Transverse colon (tissue), 4 donors: ENCODE measurements around the gene KLHL17. TPM values are rescaled to one million over a fixed set of nuclear protein-coding genes. Genes with fewer than 3 reads are reported as not detected.

Experiments
- DNase-seq: peaks from one replicate; pipeline ENCODE4 v3.0.0-alpha.2; 2019
- H3K27ac ChIP-seq, 4 donors: fragments of 200-600 bp; sonication (generic); 2 replicates each; pipeline ENCODE4 v1.5.1; 2016 to 2018; ENCODE audit warnings: inconsistent platforms in 4 of 4
- H3K27me3 ChIP-seq: fragments of 200-600 bp; sonication (generic); 2 replicates; pipeline ENCODE4 v1.5.1; 2017; ENCODE audit warnings: inconsistent platforms
- H3K36me3 ChIP-seq, 4 donors: fragments of 200-600 bp; sonication (generic); 2 replicates each; pipeline ENCODE4 v1.5.1; 2017 to 2019; ENCODE audit warnings: inconsistent platforms in 4 of 4
- H3K4me1 ChIP-seq, 4 donors: fragments of 200-600 bp; sonication (generic); 2 replicates each; pipeline ENCODE4 v1.5.1; 2017 to 2020; ENCODE audit warnings: inconsistent platforms in 4 of 4
- H3K4me3 ChIP-seq, 4 donors: fragments of 200-600 bp; sonication (generic); 1 replicate in 1 of 4; 2 replicates in 3 of 4; pipeline versions ENCODE4 v1.5.1 to v1.6.1; 2017 to 2019; ENCODE audit warnings: inconsistent platforms in 4 of 4
- H3K9me3 ChIP-seq, 2 donors: fragments of 200-600 bp; sonication (generic); 2 replicates each; pipeline ENCODE4 v1.5.1; 2017 to 2019; ENCODE audit warnings: inconsistent platforms in 2 of 2
- CTCF ChIP-seq, 5 experiments: fragments of 200-600 bp in 3 of 5; fragments of 450-650 bp in 2 of 5; sonication (generic) in 3 of 5; IDR thresholded peaks; 1 replicate in 2 of 5; 2 replicates in 3 of 5; pipeline ENCODE4 v1.5.1; 2016 to 2017; ENCODE audit warnings: antibody characterized with exemption in 5 of 5, inconsistent platforms in 3 of 5, mild to moderate bottlenecking in 2 of 5, moderate library complexity in 1 of 5
- EP300 ChIP-seq: sonication (generic); formaldehyde crosslinking; IDR thresholded peaks from one replicate; pipeline ENCODE4 v1.6.1; 2017; ENCODE audit warnings: antibody characterized with exemption, low read depth
- POLR2A ChIP-seq: fragments of 450-650 bp; IDR thresholded peaks from one replicate; pipeline ENCODE4 v1.6.1; 2016; ENCODE audit warnings: antibody characterized with exemption, mild to moderate bottlenecking, moderate library complexity
- POLR2AphosphoS5 ChIP-seq, 3 donors: sonication (generic); formaldehyde crosslinking; IDR thresholded peaks; one replicate each; pipeline ENCODE4 v1.6.1; 2016; ENCODE audit warnings: antibody characterized with exemption in 3 of 3
- WGBS, 2 donors: methylation state at CpG; one replicate each; pipeline ENCODE4 v1.1.5; 2018; ENCODE audit warnings: low coverage in 1 of 2; 5-methylcytosine and 5-hydroxymethylcytosine counted together
- in situ Hi-C, 4 donors: fragments of 200-750 bp; cut with MboI; loops; one replicate each; pipeline versions ENCODE4 v1.15.0 to v1.15.1; 2017; ENCODE audit warnings: low sequenced_read_pairs in 3 of 4, low pct_ligation_motif_present in 1 of 4, low pct_unique_long_range_greater_than_20kb in 1 of 4
- intact Hi-C: fragments of 100-400 bp; cut with DNase I; formaldehyde crosslinking; loops from one replicate; pipeline ENCODE4 v1.15.1; 2023; ENCODE audit warnings: low total_unique reads
- total RNA-seq, 4 donors: library from RNA; depleted of rRNA; stranded (reverse); fragments of >200 nt; gene quantifications; one replicate each; pipeline ENCODE4 v1.1.0, GENCODE V29; 2016

KLHL17 gene
- total RNA-seq, 4 donors from 2014 or later = 10.8 to 26.1 (median 11.4) TPM

GRCh38 chr1:947958-948357 is 12.4 kb upstream of the KLHL17 start:
- 92% methylated on average over 7 of the region's 15 CpGs; no CpG with 5 or more reads in 1 of the 2 donors for WGBS, 2 donors
- peaks cover 9% of the 10 kb centered on the region for H3K27me3 ChIP-seq
- no peak overlapping the region for H3K27ac ChIP-seq
- peaks cover 0 to 7% (median 3%) of the 10 kb centered on the region in 4 donors for H3K4me1 ChIP-seq
- no peaks in the 10 kb centered on the region for H3K9me3 ChIP-seq
- intact Hi-C loops (no loop called here), in situ Hi-C loops (no loop called here)
- no peak for DNase-seq
- TF ChIP-seq EP300 (no peak), POLR2AphosphoS5 (IDR thresholded peaks at IDR 0.05) (no peak), CTCF (IDR thresholded peaks at IDR 0.05) (no peak), POLR2A (no peak)
- no peak overlapping the region for H3K4me3 ChIP-seq
- H3K36me3 ChIP-seq = peaks cover 0 to 21% (median 5%) of the 10 kb centered on the region in 4 donors

GRCh38 chr1:950268-950667 is 10.1 kb upstream of the KLHL17 start:
- H3K27ac ChIP-seq = no peak overlapping the region
- no peaks in the 10 kb centered on the region for H3K4me1 ChIP-seq
- H3K36me3 ChIP-seq = peaks cover 0 to 41% (median 15%) of the 10 kb centered on the region in 4 donors
- DNase-seq = no peak
- intact Hi-C loops = no loop called here
- H3K4me3 ChIP-seq = no peak overlapping the region
- no peaks in the 10 kb centered on the region for H3K27me3 ChIP-seq
- 93 to 100% methylated on average over 7 to 9 of the region's 9 CpGs for WGBS, 2 donors
- TF ChIP-seq POLR2A (no peak), EP300 (no peak)
- no peaks in the 10 kb centered on the region for H3K9me3 ChIP-seq
- in situ Hi-C loops = no loop called here

- Histone ChIP-seq H3K27me3 (no peaks in the 10 kb centered on the region), H3K36me3 (peaks cover 0 to 46% (median 16%) of the 10 kb centered on the region in 4 donors), H3K9me3 (no peaks in the 10 kb centered on the region), H3K4me3 (no peak overlapping the region), H3K4me1 (no peaks in the 10 kb centered on the region), H3K27ac (no peak overlapping the region)
- WGBS, 2 donors = 89 to 90% methylated on average over 3 to 23 of the region's 23 CpGs
- in situ Hi-C loops = no loop called here
- no peak for TF ChIP-seq EP300
- no peak for TF ChIP-seq POLR2A
- no peak for TF ChIP-seq POLR2AphosphoS5 (IDR thresholded peaks at IDR 0.05)
- TF ChIP-seq CTCF (IDR thresholded peaks at IDR 0.05) = no peak
- DNase-seq = no peak
- intact Hi-C loops = no loop called here
These were observed 9.5 kb upstream of the KLHL17 start for GRCh38 chr1:950881-951280.

GRCh38 chr1:951364-951763 is 9.0 kb upstream of the KLHL17 start:
- no peak overlapping the region for H3K4me3 ChIP-seq
- H3K4me1 ChIP-seq = no peaks in the 10 kb centered on the region
- TF ChIP-seq CTCF (IDR thresholded peaks at IDR 0.05) = no peak
- no peak for TF ChIP-seq POLR2A
- no peak for TF ChIP-seq EP300
- no peak for TF ChIP-seq POLR2AphosphoS5 (IDR thresholded peaks at IDR 0.05)
- no peaks in the 10 kb centered on the region for H3K27me3 ChIP-seq
- DNase-seq = no peak
- 77 to 80% methylated on average over 1 to 6 of the region's 6 CpGs for WGBS, 2 donors
- H3K9me3 ChIP-seq = no peaks in the 10 kb centered on the region
- no peak overlapping the region for H3K27ac ChIP-seq
- intact Hi-C loops = no loop called here
- in situ Hi-C loops = no loop called here
- H3K36me3 ChIP-seq = peaks cover 0 to 43% (median 18%) of the 10 kb centered on the region in 4 donors

GRCh38 chr1:952201-952600 is 8.2 kb upstream of the KLHL17 start:
- Histone ChIP-seq H3K36me3 (peaks cover 0 to 42% (median 18%) of the 10 kb centered on the region in 4 donors), H3K9me3 (no peaks in the 10 kb centered on the region), H3K27me3 (no peaks in the 10 kb centered on the region), H3K4me3 (no peak overlapping the region), H3K4me1 (peaks cover 0 to 3% (median 0%) of the 10 kb centered on the region in 4 donors), H3K27ac (no peak overlapping the region)
- in situ Hi-C loops = no loop called here
- WGBS, 2 donors = 88% methylated on average over 14 of the region's 15 CpGs; no CpG with 5 or more reads in 1 of the 2 donors
- no peak for DNase-seq
- no peak for TF ChIP-seq POLR2AphosphoS5 (IDR thresholded peaks at IDR 0.05)
- intact Hi-C loops = no loop called here
